ENCODE data around the gene EBLN1. TPM values are rescaled to one million over a fixed set of nuclear protein-coding genes. Genes with fewer than 3 reads are reported as not detected.
A peak's percentile ranks its signal among the peaks of the same experiment; 100 is the strongest.

Gene EBLN1
- not detected in 2 replicates for total RNA-seq (2014; rRNA removed; shearing (Covaris generic))

GRCh38 chr10:22217842-22218241, at the start of gene EBLN1:
TSS of gene EBLN1 (minus strand) at chr10:22218015. CDS start at chr10:22209983, 8,032 bp downstream.
- DNase-seq (ENCODE audit: low spot score), result no peak

GRCh38 chr10:22265839-22266537, 48.2 kb upstream of the EBLN1 start:
- DNase-seq (ENCODE audit: low spot score), result no peak

GRCh38 chr10:22263106-22263505, 45.3 kb upstream of the EBLN1 start:
- no peak for DNase-seq (ENCODE audit: low spot score)

GRCh38 chr10:22259280-22259679, 41.5 kb upstream of the EBLN1 start:
- DNase-seq (ENCODE audit: low spot score), result no peak

GRCh38 chr10:22258471-22258870, 40.7 kb upstream of the EBLN1 start:
- no peak for DNase-seq (ENCODE audit: low spot score)

GRCh38 chr10:22253580-22253882, 35.7 kb upstream of the EBLN1 start:
- DNase-seq (ENCODE audit: low spot score), result no peak

GRCh38 chr10:22252801-22253579, 35.2 kb upstream of the EBLN1 start:
- no peak for DNase-seq (ENCODE audit: low spot score)

GRCh38 chr10:22252224-22252800, 34.5 kb upstream of the EBLN1 start:
- no peak for DNase-seq (ENCODE audit: low spot score)

- no peak for DNase-seq (ENCODE audit: low spot score)
Observed at GRCh38 chr10:22251751-22252223, 34.0 kb upstream of the EBLN1 start.

- DNase-seq (ENCODE audit: low spot score), result no peak
Observed at GRCh38 chr10:22250897-22251660, 33.3 kb upstream of the EBLN1 start.

GRCh38 chr10:22247636-22248035, 29.8 kb upstream of the EBLN1 start:
- DNase-seq (ENCODE audit: low spot score), result no peak

GRCh38 chr10:22246680-22247391, 29.0 kb upstream of the EBLN1 start:
- DNase-seq (ENCODE audit: low spot score), result peak; percentile 21

GRCh38 chr10:22245567-22245966, 27.8 kb upstream of the EBLN1 start:
- DNase-seq (ENCODE audit: low spot score), result no peak

- DNase-seq (ENCODE audit: low spot score), result no peak
Observed at GRCh38 chr10:22244855-22245254, 27.0 kb upstream of the EBLN1 start.

- no peak for DNase-seq (ENCODE audit: low spot score)
Observed at GRCh38 chr10:22244001-22244400, 26.2 kb upstream of the EBLN1 start.

- DNase-seq (ENCODE audit: low spot score), result no peak
Observed at GRCh38 chr10:22243321-22243720, 25.5 kb upstream of the EBLN1 start.

GRCh38 chr10:22231260-22231659, 13.4 kb upstream of the EBLN1 start:
- no peak for DNase-seq (ENCODE audit: low spot score)

- DNase-seq (ENCODE audit: low spot score), result peak; percentile 44
Observed at GRCh38 chr10:22230158-22230833, 12.5 kb upstream of the EBLN1 start.

- DNase-seq (ENCODE audit: low spot score), result peak; percentile 39
Observed at GRCh38 chr10:22229802-22230157, 12.0 kb upstream of the EBLN1 start.

GRCh38 chr10:22228943-22229801, 11.4 kb upstream of the EBLN1 start:
- peak; percentile 89 for DNase-seq (ENCODE audit: low spot score)
